ENCODE measurements around the gene SCIMP. TPM values are rescaled to one million over a fixed set of nuclear protein-coding genes. Genes with fewer than 3 reads are reported as not detected.

Gene SCIMP
- total RNA-seq (87.3 and 87.4 TPM in 2 replicates), polyA plus RNA-seq (61.7 and 98.5 TPM in 2 replicates), polyA minus RNA-seq (63.7 and 82.1 TPM in 2 replicates)
- total RNA-seq (2013): 79.3 TPM

DNA sequence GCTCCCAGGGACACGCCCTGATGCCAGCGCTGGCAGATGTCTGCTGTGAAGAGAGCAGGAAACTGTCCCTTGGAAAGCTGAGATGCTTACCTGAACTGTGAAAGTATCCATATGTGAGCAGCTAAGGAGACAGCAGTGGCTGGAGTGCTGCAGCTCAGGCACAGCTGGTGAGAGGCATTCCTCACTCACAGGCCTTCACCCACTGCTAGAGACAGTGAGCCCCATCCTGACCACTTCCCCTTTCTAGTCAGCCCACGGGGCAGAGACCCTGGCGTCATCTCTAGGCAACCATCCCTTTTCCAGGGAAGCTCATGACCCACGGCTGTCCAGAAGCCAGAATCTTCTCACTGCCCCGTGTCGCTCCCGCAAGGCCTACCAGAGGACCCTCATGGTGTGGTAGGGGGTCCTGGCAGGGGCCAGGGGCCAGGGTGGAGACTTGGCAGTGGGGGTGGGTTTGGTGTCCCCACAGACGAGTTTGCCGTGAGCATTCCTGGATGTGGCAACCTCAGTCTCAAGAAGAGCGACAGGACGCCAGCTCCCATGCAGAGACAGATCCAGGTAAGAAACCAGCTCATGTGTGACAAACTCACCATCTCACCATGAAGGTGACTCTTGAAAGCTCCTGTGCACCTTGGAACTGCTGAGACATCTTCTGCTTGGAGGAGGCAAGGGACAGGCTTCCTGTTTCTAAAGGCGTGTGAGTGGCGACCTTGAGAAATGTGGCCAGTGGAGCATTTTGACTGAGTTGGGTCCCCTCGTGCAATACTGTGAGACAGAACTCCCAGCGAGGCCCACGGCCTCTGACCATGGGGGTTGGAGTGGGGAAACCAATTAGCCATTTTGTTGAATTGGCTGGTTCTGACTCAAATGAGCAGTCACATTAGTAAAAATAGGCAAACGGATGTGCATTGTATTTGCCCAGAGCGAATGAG, at the start of gene SCIMP:
TSS of gene SCIMP (minus strand) at position 216 of the 932 bp plus-strand sequence. CDS start at position 111, 105 bp downstream.
- H3K27me3 ChIP-seq (replicated peaks in 1 of 4; ENCODE audit: control extremely low read depth in 1 of 4, control insufficient read depth in 3 of 4, insufficient read depth in 4 of 4, low read length in 3 of 4): no peaks in the 10 kb centered on the region
- H3K4me2 ChIP-seq (replicated peaks; ENCODE audit: low read depth, low read length, poor library complexity, severe bottlenecking): peak within 1 kb of the TSS; percentile 89
- ChIA-PET CTCF (interaction anchor here (0.8 to 18.3 kb wide), 7 partner anchors 8 to 37 kb away, joined by 3 to 303 read pairs (median 5); partner anchors contain the start of gene ZNF594), POLR2A (interaction anchor here (0.9 to 5.9 kb wide), 12 partner anchors 8 to 51 kb away, joined by 3 to 39 read pairs (median 6); partner anchors contain the start of gene ZNF594)
- intact Hi-C loops (cut with micrococcal nuclease): loop anchor here (1.0 to 5.0 kb wide), 5 partner anchors 7 to 123 kb away; partner anchors contain the start of gene ZNF232
- 47% methylated on average over 14 of the region's 19 CpGs for whole genome bisulfite sequencing (ENCODE audit: insufficient coverage)
- DNase-seq (peak; percentile 85), ATAC-seq (ENCODE audit: low read depth) (peak; percentile 76)
- peak within 1 kb of the TSS; percentile 94 for H3K4me3 Mint-ChIP-seq
- peaks cover 0 to 10% (median 7%) of the 10 kb centered on the region in 3 donors for H3K9me3 ChIP-seq (ENCODE audit: control extremely low read depth in 1 of 3, control insufficient read depth in 2 of 3, insufficient read depth in 1 of 3, low read length in 2 of 3)
- H3K27ac ChIP-seq (ENCODE audit: low read length in 2 of 2): peak within 1 kb of the TSS; percentile 85 to 97
- peaks cover 81% of the 10 kb centered on the region for H3K4me1 Mint-ChIP-seq
- peak within 1 kb of the TSS; percentile 19 to 88 (median 63) for H3K4me3 ChIP-seq (ENCODE audit: control extremely low read depth in 1 of 5, extremely low read depth in 1 of 5, insufficient read depth in 1 of 5, low read depth in 2 of 5, low read length in 4 of 5)
- H3K9me3 Mint-ChIP-seq (ENCODE audit: insufficient read depth): no peaks in the 10 kb centered on the region
- peaks cover 80 to 99% of the 10 kb centered on the region in 2 donors for H3K4me1 ChIP-seq (ENCODE audit: control insufficient read depth in 2 of 2, insufficient read depth in 2 of 2, low read length in 2 of 2)
- no peaks in the 10 kb centered on the region for H3K27me3 Mint-ChIP-seq
- peak within 1 kb of the TSS; percentile 63 for H2AFZ ChIP-seq (ENCODE audit: insufficient read depth, low read depth, low read length, poor library complexity, severe bottlenecking)
- no peaks in the 10 kb centered on the region for H4K20me1 ChIP-seq (ENCODE audit: control insufficient read depth, insufficient read depth, low read length, poor library complexity, severe bottlenecking)
- H3K79me2 ChIP-seq (ENCODE audit: control insufficient read depth, insufficient read depth, low read length): peaks cover 79% of the 10 kb centered on the region
- H3K9ac ChIP-seq (ENCODE audit: low read length): peak within 1 kb of the TSS; percentile 84
- TF ChIP-seq EZH2 (IDR thresholded peaks at IDR 0.05; ENCODE audit: borderline replicate concordance, insufficient read depth, low read depth, low read length, poor library complexity, severe bottlenecking): no peak
- TF ChIP-seq, protein P1, sequence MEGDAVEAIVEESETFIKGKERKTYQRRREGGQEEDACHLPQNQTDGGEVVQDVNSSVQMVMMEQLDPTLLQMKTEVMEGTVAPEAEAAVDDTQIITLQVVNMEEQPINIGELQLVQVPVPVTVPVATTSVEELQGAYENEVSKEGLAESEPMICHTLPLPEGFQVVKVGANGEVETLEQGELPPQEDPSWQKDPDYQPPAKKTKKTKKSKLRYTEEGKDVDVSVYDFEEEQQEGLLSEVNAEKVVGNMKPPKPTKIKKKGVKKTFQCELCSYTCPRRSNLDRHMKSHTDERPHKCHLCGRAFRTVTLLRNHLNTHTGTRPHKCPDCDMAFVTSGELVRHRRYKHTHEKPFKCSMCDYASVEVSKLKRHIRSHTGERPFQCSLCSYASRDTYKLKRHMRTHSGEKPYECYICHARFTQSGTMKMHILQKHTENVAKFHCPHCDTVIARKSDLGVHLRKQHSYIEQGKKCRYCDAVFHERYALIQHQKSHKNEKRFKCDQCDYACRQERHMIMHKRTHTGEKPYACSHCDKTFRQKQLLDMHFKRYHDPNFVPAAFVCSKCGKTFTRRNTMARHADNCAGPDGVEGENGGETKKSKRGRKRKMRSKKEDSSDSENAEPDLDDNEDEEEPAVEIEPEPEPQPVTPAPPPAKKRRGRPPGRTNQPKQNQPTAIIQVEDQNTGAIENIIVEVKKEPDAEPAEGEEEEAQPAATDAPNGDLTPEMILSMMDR (IDR thresholded peaks at IDR 0.05): no peak
- H3K36me3 ChIP-seq (replicated peaks in 1 of 2; ENCODE audit: control extremely low read depth in 1 of 2, control insufficient read depth in 1 of 2, extremely low read depth in 1 of 2, insufficient read depth in 2 of 2, low read length in 1 of 2): peaks cover 0 to 29% of the 10 kb centered on the region in 2 experiments
- H3K27ac Mint-ChIP-seq: peak within 1 kb of the TSS; percentile 96
